ENCODE measurements around the gene RBMS3. TPM values are rescaled to one million over a fixed set of nuclear protein-coding genes. Genes with fewer than 3 reads are reported as not detected.
"Not testable (repeated sequence)": the region's sequence is repeated elsewhere in the genome, so short reads cannot be mapped to it uniquely, and the experiment has no call there.

Gene RBMS3
- total RNA-seq (10 to 100 TPM; 51.4 to 66.7 (median 56.8) TPM), polyA plus RNA-seq (8.9 TPM)
- long read RNA-seq, donor 1, full-length matches to known transcripts: 11 of 36 reads
- long read RNA-seq, donor 1, partial matches to known transcripts: 3 of 36 reads
- long read RNA-seq, donor 1, other reads (novel, unspliced or antisense): 22 of 36 reads
- long read RNA-seq, donor 2, full-length matches to known transcripts: 2 of 5 reads
- long read RNA-seq, donor 2, partial matches to known transcripts: 2 of 5 reads
- long read RNA-seq, donor 2, other reads (novel, unspliced or antisense): 1 of 5 reads
- long read RNA-seq, donor 3, full-length matches to known transcripts: 37 of 97 reads
- long read RNA-seq, donor 3, partial matches to known transcripts: 18 of 97 reads
- long read RNA-seq, donor 3, other reads (novel, unspliced or antisense): 42 of 97 reads
- long read RNA-seq, donor 4, partial matches to known transcripts: 2 of 12 reads
- long read RNA-seq, donor 4, other reads (novel, unspliced or antisense): 3 of 12 reads

DNA sequence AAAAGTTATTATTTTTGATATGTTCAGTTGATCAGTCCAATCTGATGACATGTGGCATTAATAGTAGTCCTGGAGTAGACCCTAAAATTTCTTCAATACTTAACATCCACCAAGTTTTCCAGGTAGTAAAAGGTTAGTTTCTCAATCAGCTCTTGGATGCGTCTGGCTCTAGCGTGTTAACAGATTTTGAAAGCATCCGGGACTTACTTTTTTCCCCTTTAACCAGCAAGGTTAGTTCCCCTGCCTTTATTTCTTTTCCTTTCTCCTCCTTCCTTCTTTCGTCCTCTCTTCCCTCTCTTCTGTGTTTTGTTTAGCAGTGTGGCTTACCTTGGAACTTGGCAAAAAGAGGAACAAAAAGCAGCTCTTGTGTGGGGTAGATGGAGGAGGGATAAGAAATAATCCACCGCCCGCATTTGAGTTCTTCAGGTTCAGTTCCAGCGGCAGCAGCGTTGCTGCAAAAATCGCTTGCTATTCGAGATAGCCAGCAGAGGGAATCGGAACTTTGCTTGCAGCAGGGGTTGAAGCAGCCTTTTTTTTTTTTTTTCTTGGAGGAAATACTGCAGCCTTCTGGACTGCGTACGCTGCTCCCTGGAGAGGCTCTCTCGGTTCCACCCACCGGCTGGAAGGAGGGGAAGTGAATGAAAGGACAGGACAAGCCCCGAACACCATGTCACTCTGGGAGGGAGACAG is at the start of gene RBMS3:
Gene RBMS3, plus strand, starts transcription at position 668 of the 690 bp plus-strand sequence.
- under 1% methylated on average over 16 of the region's 16 CpGs for WGBS
- DNase-seq (peak; percentile 92 to 94 (median 93)), ATAC-seq (peak; percentile 96)
- Histone ChIP-seq H3K27me3 (ENCODE audit: control insufficient read depth, insufficient read depth) (no peaks in the 10 kb centered on the region), H3K27ac (ENCODE audit: low read length) (peak within 1 kb of the TSS; percentile 98), H3K9me3 (ENCODE audit: control insufficient read depth, low read length) (no peaks in the 10 kb centered on the region), H3K4me1 (ENCODE audit: control insufficient read depth, insufficient read depth, low read length) (peaks cover 4% of the 10 kb centered on the region), H3K4me3 (ENCODE audit: low read length) (peak within 1 kb of the TSS; percentile 99)
- intact Hi-C loops (cut with DNase I): loop anchor here (5.0 to 10.0 kb wide), 8 partner anchors 54 to 487 kb away; no protein-coding TSS in a partner anchor

DNA sequence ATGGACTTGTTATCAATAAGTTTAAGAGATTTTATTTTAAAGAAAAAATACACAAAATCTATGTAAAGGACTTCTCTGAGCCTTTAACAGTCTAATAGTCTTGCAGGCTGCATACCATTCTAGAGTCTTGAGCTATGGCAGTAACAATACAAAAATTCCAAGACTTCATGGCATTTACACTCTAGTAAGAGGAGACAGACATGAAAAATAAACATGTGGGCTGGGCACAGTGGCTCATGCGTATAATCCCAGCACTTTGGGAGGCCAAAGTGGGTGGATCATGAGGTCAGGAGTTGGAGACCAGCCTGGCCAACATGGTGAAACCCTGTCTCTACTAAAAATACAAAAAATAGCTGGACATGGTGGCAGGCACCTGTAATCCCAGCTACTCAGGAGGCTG is 47.7 kb upstream of the RBMS3 start:
- H3K9me3 ChIP-seq (ENCODE audit: control insufficient read depth, low read length); intact Hi-C loops (cut with DNase I); H3K4me3 ChIP-seq (ENCODE audit: low read length); H3K27me3 ChIP-seq (ENCODE audit: control insufficient read depth, insufficient read depth); H3K27ac ChIP-seq (ENCODE audit: low read length); DNase-seq; H3K4me1 ChIP-seq (ENCODE audit: control insufficient read depth, insufficient read depth, low read length); ATAC-seq: not testable (repeated sequence)
- WGBS: 0% methylated on average over 1 of the region's 1 CpG

DNA sequence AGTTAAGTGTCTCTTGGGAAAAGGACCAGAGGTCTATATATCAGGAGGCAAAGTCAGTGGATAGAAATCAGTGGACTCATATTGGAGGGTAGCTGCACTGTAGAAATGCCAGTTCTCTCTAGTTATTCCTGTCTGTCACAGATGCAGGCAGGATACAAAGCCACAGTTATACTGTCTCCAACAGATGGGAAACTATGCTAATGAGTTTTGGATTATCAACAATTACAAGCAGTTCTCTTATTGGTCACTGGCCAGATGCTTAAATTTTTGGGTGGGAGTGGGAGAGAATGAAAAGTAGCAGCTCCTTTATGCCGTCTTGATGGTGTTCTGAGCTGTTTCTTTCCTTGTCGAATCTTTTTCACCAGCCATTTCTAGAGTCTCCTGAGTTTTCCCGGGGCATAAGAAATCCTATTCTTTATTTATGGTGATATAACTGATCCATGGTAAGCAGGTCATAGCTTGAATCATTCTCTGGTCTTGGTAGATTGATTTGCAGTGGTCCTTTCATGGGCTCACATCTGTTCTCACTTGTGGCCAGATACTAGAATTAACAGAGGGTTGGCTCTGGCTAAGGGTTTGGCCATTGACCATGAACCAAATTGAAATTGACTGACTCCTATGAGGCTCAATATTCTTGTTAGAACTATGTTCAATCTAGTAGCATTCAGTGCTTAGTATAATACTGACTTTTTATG is 44.6 kb upstream of the RBMS3 start:
- DNase-seq (no peak), ATAC-seq (no peak)
- 90% methylated on average over 3 of the region's 3 CpGs for WGBS
- Histone ChIP-seq H3K27me3 (ENCODE audit: control insufficient read depth, insufficient read depth) (no peaks in the 10 kb centered on the region), H3K4me1 (ENCODE audit: control insufficient read depth, insufficient read depth, low read length) (no peaks in the 10 kb centered on the region), H3K9me3 (ENCODE audit: control insufficient read depth, low read length) (no peaks in the 10 kb centered on the region), H3K27ac (ENCODE audit: low read length) (no peak overlapping the region), H3K4me3 (ENCODE audit: low read length) (no peak overlapping the region)
- intact Hi-C loops (cut with DNase I): no loop called here

DNA sequence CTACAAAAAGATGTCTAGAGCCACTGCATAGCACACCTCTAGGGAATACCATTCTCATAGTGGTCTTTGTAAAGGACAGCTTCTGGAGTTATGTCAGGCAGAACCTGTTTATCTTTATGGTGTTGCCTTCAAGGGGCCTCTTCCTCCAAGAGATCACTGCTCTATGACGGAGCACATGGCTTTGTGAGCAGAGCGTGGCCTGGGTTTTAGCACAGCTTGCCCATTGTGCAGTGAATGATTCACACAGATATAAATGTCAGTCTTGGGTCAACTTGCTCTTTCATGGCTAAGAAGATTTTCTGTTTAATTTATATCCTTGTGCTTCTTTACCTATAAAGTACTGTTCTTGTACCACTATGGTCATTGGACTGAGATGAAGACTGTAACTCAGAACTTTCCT is 41.5 kb upstream of the RBMS3 start:
- no peak overlapping the region for H3K4me3 ChIP-seq (ENCODE audit: low read length)
- ATAC-seq: no peak
- intact Hi-C loops (cut with DNase I): no loop called here
- no peak for DNase-seq
- H3K27ac ChIP-seq (ENCODE audit: low read length): no peak overlapping the region
- no peaks in the 10 kb centered on the region for H3K4me1 ChIP-seq (ENCODE audit: control insufficient read depth, insufficient read depth, low read length)
- WGBS: 96% methylated on average over 2 of the region's 2 CpGs
- no peaks in the 10 kb centered on the region for H3K27me3 ChIP-seq (ENCODE audit: control insufficient read depth, insufficient read depth)
- no peaks in the 10 kb centered on the region for H3K9me3 ChIP-seq (ENCODE audit: control insufficient read depth, low read length)

DNA sequence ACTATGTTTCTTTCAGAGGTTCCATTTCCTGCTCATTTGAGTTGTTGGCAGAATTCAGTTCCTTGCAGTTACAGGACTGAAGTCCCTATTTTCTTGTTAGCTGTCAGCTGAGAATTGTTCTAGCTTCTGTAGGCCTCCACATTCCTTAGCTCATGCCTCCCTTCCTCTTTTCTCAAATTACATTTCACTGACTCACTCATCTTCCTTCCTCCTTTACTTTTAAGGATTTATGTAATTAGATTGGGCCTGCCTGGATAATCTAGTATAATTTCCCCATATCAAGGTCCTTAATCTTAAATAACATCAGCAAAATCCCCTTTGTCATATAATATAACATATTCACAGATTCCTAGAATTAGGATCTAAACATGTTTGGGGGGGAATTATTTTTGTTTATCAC is 40.6 kb upstream of the RBMS3 start:
- DNase-seq (no peak), ATAC-seq (no peak)
- no peaks in the 10 kb centered on the region for H3K4me1 ChIP-seq (ENCODE audit: control insufficient read depth, insufficient read depth, low read length)
- no peak overlapping the region for H3K4me3 ChIP-seq (ENCODE audit: low read length)
- no peaks in the 10 kb centered on the region for H3K9me3 ChIP-seq (ENCODE audit: control insufficient read depth, low read length)
- no peaks in the 10 kb centered on the region for H3K27me3 ChIP-seq (ENCODE audit: control insufficient read depth, insufficient read depth)
- intact Hi-C loops (cut with DNase I): no loop called here
- no peak overlapping the region for H3K27ac ChIP-seq (ENCODE audit: low read length)

DNA sequence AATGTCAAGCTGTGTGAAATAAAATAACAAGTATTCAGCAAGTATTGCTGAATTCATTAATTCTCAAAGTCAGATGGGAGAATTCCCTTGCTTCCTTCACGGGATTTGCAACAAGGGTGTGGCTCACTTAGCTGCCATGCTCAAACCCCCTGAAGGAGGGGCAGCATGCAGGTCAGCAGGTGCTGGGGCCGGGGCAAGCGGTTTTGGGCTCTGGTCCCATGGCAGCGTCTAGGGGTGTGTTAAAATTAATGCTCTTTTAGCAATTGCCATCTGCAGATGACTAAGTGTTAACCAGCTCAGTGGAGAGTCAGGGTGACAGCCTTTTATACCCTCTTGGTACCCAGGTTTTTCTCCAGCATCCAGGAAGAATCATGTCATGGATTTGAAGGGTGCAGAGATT is 40.0 kb upstream of the RBMS3 start:
- peak in 1 of 3 donors; percentile 18 for DNase-seq
- Histone ChIP-seq H3K27me3 (ENCODE audit: control insufficient read depth, insufficient read depth) (no peaks in the 10 kb centered on the region), H3K27ac (ENCODE audit: low read length) (no peak overlapping the region), H3K9me3 (ENCODE audit: control insufficient read depth, low read length) (no peaks in the 10 kb centered on the region), H3K4me3 (ENCODE audit: low read length) (no peak overlapping the region), H3K4me1 (ENCODE audit: control insufficient read depth, insufficient read depth, low read length) (no peaks in the 10 kb centered on the region)
- intact Hi-C loops (cut with DNase I): no loop called here
- 96% methylated on average over 4 of the region's 4 CpGs for WGBS
- ATAC-seq: no peak

DNA sequence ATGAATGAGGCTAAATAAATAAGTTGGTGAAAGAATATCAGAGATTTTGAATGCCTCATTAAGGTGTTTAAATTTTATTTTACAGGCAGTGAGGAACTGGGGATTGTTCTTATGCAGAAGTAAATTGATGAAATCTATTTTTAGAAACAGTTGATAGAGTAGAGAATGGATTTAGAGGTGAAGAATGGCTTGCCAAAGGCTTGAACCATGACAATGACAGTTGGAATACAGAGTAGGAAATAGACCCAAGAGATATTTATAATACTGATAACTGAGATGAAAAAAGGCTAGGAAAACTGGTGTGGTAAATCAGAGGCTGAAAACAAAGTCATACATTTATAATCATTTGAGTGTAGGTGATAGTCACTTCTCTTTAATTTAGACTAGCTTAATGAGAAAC is 39.0 kb upstream of the RBMS3 start:
- intact Hi-C loops (cut with DNase I): no loop called here
- Histone ChIP-seq H3K27ac (ENCODE audit: low read length) (no peak overlapping the region), H3K27me3 (ENCODE audit: control insufficient read depth, insufficient read depth) (no peaks in the 10 kb centered on the region), H3K4me3 (ENCODE audit: low read length) (no peak overlapping the region), H3K9me3 (ENCODE audit: control insufficient read depth, low read length) (no peaks in the 10 kb centered on the region), H3K4me1 (ENCODE audit: control insufficient read depth, insufficient read depth, low read length) (no peaks in the 10 kb centered on the region)
- ATAC-seq: no peak
- DNase-seq: no peak

DNA sequence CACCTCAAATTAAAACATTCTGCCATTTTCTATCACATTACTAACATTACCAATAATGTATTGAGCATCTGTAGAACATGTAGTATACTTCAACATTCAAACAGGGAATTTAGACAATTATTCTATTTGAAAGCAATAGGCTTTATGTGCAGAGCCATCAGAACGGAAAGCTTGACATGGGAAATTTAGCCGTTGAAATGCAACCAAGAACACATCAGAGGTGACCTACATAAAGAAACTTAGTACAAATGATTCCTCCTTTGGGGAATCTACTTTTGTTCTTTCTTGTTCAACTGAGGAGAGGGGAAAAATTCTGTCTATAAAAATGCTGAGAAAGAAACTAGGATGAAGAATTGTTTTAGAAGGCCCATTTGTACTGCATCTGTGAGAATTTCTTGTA is 38.6 kb upstream of the RBMS3 start:
- DNase-seq: no peak
- intact Hi-C loops (cut with DNase I): no loop called here
- Histone ChIP-seq H3K4me1 (ENCODE audit: control insufficient read depth, insufficient read depth, low read length) (no peaks in the 10 kb centered on the region), H3K9me3 (ENCODE audit: control insufficient read depth, low read length) (no peaks in the 10 kb centered on the region), H3K27ac (ENCODE audit: low read length) (no peak overlapping the region), H3K4me3 (ENCODE audit: low read length) (no peak overlapping the region), H3K27me3 (ENCODE audit: control insufficient read depth, insufficient read depth) (no peaks in the 10 kb centered on the region)
- no peak for ATAC-seq
- WGBS: 88% methylated on average over 2 of the region's 2 CpGs

DNA sequence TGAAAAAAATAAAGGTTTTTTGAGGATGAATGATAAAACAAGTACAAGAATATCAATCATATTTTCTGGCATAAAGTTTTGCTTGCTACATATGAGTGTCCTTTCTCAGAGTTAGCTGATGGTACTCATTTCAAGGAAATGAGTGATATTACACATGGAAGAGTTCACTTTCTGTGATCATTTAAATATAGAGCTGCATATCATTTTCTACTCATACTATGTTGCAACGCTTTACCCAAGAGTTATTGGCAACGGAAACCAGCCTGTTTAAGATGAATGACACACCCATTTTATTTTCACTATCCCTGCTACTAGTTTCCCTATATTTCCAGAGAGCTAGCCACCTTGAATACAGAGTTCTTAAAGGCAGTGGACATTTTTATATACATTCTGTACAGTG is 35.4 kb upstream of the RBMS3 start:
- Histone ChIP-seq H3K9me3 (ENCODE audit: control insufficient read depth, low read length) (no peaks in the 10 kb centered on the region), H3K4me1 (ENCODE audit: control insufficient read depth, insufficient read depth, low read length) (no peaks in the 10 kb centered on the region), H3K27me3 (ENCODE audit: control insufficient read depth, insufficient read depth) (no peaks in the 10 kb centered on the region), H3K27ac (ENCODE audit: low read length) (no peak overlapping the region), H3K4me3 (ENCODE audit: low read length) (no peak overlapping the region)
- WGBS: 87% methylated on average over 2 of the region's 2 CpGs
- ATAC-seq (no peak), DNase-seq (no peak)
- intact Hi-C loops (cut with DNase I): no loop called here

DNA sequence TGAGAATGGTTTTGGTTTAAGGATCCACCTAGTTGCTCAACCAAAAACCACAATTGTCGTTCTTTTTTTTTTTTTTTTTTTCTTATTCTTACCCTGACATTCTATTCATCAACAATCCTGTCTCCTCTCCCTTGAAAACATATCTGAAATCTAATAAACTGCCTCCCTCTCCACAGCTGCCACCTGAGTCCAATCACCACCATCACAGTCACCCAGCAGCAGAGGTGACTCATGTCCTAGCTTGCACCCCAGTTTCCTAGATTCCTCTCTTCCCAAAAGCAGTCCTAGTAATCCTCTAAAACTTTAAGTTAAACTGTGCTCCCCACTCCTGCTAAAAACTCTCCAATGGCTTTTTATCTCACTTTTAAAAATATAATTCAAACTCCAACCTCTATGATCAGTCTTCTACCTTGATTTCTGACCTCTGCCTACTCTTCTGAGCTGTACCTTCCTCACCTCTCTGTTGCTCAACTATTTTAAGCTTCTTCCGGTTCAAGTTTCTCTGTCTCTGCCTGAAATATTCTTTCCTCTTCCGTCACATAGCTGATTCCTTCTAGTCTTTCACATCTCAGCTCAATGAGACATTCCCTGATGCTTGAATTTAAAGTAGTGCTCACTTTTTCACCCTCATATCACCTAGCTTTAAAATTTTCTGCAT is 33.7 kb upstream of the RBMS3 start:
- 94% methylated on average over 3 of the region's 3 CpGs for WGBS

More for the DNA sequence above, 33.7 kb upstream of the RBMS3 start:
- ATAC-seq (no peak), DNase-seq (no peak)
- intact Hi-C loops (cut with DNase I): no loop called here
- Histone ChIP-seq H3K27ac (ENCODE audit: low read length) (no peak overlapping the region), H3K9me3 (ENCODE audit: control insufficient read depth, low read length) (no peaks in the 10 kb centered on the region), H3K4me1 (ENCODE audit: control insufficient read depth, insufficient read depth, low read length) (no peaks in the 10 kb centered on the region), H3K4me3 (ENCODE audit: low read length) (no peak overlapping the region), H3K27me3 (ENCODE audit: control insufficient read depth, insufficient read depth) (no peaks in the 10 kb centered on the region)

Measured in right cardiac atrium (tissue), 5 donors.